ENCODE results near the gene AGBL4.

GRCh38 chr1:49050041-49050440, 973.7 kb downstream of the AGBL4 start:
- TF ChIP-seq CTCF (IDR thresholded peaks at IDR 0.05; ENCODE audit: low read length) (no peak), EZH2 (IDR thresholded peaks at IDR 0.05; ENCODE audit: borderline replicate concordance, low read length) (no peak)

Data from OCI-LY1 (cell line).